HG03060 (cell line): ENCODE results near the gene SORBS2.

Source experiments
- ATAC-seq: cut with Tn5 transposase; IDR thresholded peaks from one replicate; pipeline ENCODE4 v1.9.1; 2021; ENCODE audit warnings: low read depth, moderate number of reproducible peaks; ENCODE audit not compliant: unreplicated experiment

The SORBS2 gene

GRCh38 chr4:185743722-185744487 is 68.1 kb downstream of the SORBS2 start:
- no peak for ATAC-seq

- ATAC-seq = peak; percentile 39
Measured at GRCh38 chr4:185742766-185743165, 69.2 kb downstream of the SORBS2 start.

GRCh38 chr4:185741795-185742194 is 70.2 kb downstream of the SORBS2 start:
- ATAC-seq = no peak

- no peak for ATAC-seq
Measured at GRCh38 chr4:185740471-185740873, 71.5 kb downstream of the SORBS2 start.

GRCh38 chr4:185738820-185739219 is 73.2 kb downstream of the SORBS2 start:
- no peak for ATAC-seq

- ATAC-seq = no peak
Measured at GRCh38 chr4:185738038-185738552, 73.9 kb downstream of the SORBS2 start.

- no peak for ATAC-seq
Measured at GRCh38 chr4:185737489-185738037, 74.4 kb downstream of the SORBS2 start.

- no peak for ATAC-seq
Measured at GRCh38 chr4:185736882-185737281, 75.1 kb downstream of the SORBS2 start.

- ATAC-seq = no peak
Measured at GRCh38 chr4:185735866-185736400, 76.1 kb downstream of the SORBS2 start.

GRCh38 chr4:185734930-185735329 is 77.1 kb downstream of the SORBS2 start:
- ATAC-seq = no peak

GRCh38 chr4:185734214-185734613 is 77.8 kb downstream of the SORBS2 start:
- ATAC-seq = peak; percentile 48

GRCh38 chr4:185730849-185731608 is 81.0 kb downstream of the SORBS2 start:
- peak; percentile 48 for ATAC-seq

GRCh38 chr4:185730387-185730786 is 81.6 kb downstream of the SORBS2 start:
- ATAC-seq = peak; percentile 34

- ATAC-seq = no peak
Measured at GRCh38 chr4:185729391-185729804, 82.6 kb downstream of the SORBS2 start.

- ATAC-seq = no peak
Measured at GRCh38 chr4:185728893-185729292, 83.1 kb downstream of the SORBS2 start.

- ATAC-seq = no peak
Measured at GRCh38 chr4:185726931-185727330, 85.1 kb downstream of the SORBS2 start.

- ATAC-seq = no peak
Measured at GRCh38 chr4:185723631-185724260, 88.2 kb downstream of the SORBS2 start.

- ATAC-seq = no peak
Measured at GRCh38 chr4:185722029-185722316, 90.0 kb downstream of the SORBS2 start.

- no peak for ATAC-seq
Measured at GRCh38 chr4:185721190-185722028, 90.6 kb downstream of the SORBS2 start.

GRCh38 chr4:185719500-185719858 is 92.5 kb downstream of the SORBS2 start:
- no peak for ATAC-seq
